HG03139 (cell line): ENCODE measurements around the gene MMP13.
"Not testable (repeated sequence)": the region's sequence is repeated elsewhere in the genome, so short reads cannot be mapped to it uniquely, and the experiment has no call there.

Experiments
- ATAC-seq: cut with Tn5 transposase; IDR thresholded peaks from one replicate; pipeline ENCODE4 v1.9.1; 2021; ENCODE audit not compliant: unreplicated experiment

MMP13 gene

DNA sequence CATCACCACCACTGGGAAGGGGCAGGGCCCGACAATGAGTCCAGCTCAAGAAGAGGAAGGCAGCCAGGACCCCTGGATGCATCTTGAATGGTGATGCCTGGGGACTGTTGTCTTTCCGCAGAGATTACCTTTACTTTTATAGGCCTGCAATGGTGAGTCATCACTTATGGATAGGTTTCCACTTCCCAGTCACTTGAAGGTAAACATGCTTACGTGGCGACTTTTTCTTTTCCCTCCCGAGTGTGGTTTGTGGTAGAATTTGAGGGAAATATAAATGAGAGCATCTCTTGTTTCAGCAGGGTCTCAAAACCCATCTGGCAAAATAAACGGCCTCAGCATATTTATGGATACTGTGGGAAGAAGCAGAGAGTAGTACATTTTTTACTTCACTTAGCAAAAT is at the start of gene MMP13:
MMP13 (minus strand) TSS at position 109 of the 400 bp plus-strand sequence; CDS start at position 82, 27 bp downstream.
- no peak for ATAC-seq

- not testable (repeated sequence) for ATAC-seq
Measured at GRCh38 chr11:103004234-103004633, 48.7 kb upstream of the MMP13 start.

DNA sequence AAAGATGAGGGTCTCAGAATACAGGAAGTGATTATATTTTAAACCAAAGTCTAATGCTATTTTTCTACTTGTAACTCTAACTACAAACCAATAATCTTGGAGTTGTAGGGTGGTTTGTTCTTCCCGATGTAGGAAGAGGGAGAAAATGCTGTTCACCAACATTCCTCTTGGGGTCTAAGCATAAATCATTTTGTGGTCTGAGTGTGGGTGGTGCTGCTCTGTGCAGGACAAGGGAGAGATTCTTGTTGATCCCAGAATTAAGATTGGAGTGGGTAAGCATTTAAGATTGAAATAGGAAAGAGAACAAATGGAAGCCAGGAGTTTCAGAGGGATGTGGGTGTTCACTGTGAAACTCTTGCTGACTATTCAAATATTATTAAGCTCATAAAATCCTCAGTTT is 38.6 kb upstream of the MMP13 start:
- no peak for ATAC-seq

DNA sequence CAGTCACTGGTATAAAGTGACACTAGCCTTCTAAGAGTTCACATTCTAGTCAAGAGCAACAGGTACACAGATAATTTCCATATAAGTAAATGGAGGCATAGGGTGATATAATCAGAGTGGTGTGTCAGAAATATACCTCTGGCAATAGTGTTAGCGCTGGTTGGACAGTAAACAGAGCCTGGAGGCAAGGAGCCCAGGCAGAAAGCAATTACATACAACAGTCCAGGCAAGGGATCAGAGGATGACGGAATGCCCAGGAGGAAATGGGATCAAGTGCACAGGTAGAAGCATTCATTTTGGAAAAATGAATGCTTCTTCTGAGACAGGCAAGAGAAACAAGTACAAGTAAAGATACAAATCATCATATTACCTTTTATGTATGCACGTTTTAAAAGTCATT is 36.2 kb upstream of the MMP13 start:
- no peak for ATAC-seq

DNA sequence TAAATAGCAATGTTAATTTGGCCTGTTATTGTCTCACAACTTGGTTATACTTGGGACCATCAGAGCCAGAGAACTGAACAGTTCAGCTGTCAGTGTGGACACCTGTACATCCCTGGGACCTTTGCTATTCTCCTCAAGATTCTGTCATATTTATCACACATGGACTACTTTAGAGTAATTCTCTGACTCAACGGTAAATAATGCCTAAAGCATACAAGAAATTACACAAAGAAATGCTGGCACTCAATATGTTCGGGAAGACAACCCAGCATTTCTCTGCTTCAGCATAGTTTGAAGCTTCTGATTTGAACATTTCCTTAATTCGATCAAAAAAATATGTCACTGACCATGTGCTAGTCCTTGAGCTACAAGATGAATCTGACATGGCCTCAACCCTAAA is 34.6 kb upstream of the MMP13 start:
- no peak for ATAC-seq

DNA sequence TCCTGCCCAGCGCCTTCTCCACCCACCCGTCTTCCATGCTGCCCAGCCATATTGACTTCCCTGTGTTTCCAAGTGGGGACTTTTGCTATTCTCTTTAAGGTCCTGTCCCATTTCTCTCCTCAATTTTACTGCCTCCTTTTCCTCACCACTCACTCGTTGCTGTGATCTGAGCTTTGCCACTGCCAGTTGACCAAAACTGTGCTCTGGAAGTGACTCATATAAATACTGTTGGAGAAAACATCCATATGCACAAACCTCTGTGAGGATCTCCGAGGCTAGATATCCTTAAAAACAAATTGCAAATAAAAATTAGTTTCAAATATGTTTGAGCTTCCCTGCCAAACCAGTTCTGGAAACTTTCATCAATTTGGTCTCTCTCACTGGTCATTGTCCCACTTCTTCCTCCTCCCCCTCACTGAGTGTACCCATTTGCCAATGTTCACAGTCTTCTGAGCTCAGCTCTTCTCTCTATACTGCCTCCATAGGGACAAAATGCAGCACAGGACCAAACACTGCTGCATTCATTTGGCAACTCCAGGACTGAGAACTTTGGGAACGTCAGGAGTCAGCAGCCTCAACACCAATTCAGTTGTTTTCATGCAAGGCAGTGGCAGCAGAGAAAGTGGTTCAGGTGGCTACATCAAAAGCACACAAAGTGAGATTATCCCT is 34.0 kb upstream of the MMP13 start:
- no peak for ATAC-seq

DNA sequence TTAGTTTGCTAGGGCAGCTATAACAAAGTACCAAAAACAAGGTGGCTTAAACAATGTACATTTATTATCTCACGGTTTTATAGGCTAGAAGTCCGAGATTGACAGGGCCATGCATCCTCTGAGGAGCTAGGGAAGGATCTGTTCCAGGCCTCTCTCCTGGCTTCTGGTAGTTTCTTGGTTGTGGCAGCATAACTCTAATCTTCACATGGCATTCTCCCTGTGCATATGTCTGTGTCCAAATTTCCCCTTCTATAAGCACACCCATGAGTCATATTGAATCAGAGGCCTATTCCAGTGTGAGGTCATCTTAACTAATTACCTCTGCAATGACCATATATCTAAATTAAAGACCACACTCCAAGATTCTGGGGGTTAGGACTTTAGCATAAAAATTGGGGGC is 31.3 kb upstream of the MMP13 start:
- no peak for ATAC-seq

GRCh38 chr11:102985850-102986249 is 30.3 kb upstream of the MMP13 start:
- ATAC-seq, result no peak

DNA sequence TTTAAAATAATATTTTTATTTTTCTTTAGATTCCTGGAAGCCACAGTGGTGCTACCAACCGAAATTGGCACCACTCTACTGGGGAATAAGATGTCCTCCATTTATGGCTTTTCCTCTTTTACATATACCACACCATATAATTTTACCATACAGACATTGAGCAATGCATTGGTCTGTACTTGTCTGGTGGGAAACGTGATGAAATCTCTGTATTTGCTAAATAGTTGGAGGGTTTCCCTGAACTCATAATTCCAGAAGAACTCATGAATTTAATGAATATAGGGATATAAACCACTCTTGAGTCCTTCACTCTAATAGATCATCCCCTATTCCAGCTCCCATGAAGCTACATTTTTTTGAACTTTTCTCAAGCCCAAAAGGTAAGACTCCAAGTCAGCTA is 28.0 kb upstream of the MMP13 start:
- ATAC-seq, result no peak

DNA sequence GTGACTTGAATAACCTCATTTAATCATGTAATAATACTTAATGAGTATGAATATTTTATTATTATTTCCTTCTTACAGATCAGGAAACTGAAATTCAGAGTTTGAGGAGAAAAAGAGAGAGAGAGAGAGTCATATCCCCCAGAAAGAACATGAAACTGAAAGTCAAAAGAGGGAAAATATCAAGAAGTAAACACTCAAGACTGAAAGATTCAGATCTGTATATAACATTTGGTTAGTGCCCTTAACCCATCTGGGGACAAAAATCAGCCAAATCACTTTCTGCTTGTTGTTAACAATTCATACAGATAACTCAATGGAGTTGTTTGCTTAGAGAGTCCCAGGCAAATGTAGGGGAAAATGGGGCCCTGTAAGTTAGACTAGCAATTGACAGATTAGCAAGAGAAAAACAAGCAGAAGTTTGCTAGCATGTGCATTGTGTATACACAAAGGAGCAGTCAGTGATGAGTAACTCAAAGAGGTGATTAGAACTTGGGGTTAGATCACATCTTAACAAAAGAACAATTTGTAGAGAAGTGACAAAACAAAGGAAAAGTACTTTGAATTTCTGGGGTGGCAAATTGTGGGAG is 25.9 kb upstream of the MMP13 start:
- peak; percentile 53 for ATAC-seq

- no peak for ATAC-seq
Measured at GRCh38 chr11:102974552-102975280, 19.2 kb upstream of the MMP13 start.

DNA sequence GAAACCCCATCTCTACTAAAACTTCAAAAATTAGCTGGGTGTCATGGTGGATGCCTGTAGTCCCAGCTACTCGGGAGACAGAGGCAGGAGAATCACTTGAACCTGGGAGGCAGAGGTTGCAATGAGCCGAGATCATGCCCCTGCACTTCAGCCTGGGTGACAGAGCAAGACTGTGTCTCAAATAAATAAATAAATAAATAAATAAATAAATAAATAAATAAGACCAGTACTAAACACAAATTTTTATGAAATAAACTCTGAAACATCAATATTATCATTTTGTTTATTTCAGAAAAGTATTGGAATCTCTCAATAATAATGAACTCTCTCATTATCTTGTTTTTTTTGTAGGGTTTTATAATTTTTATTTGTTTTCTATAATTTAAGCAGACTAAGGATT is 18.2 kb upstream of the MMP13 start:
- not testable (repeated sequence) for ATAC-seq

GRCh38 chr11:102972853-102973252 is 17.3 kb upstream of the MMP13 start:
- no peak for ATAC-seq

DNA sequence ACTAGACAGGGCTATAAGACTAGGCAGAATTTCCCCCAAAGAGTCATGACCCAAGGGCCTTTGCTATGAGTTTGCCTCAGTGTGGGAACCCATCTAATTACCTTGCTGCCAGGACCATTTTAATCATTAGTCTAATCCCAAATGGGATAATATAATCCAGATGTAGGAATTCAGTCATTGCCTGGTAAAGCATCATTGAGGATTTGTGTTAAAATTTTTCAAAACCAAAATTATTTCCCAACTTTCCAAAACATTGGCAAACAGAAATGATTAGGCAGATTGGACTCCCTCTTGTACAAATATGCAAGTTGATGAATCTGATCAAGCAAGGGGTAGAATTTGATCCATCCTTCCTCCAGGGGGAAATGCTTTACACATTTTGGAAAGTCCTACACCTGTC is 16.2 kb upstream of the MMP13 start:
- ATAC-seq, result no peak

GRCh38 chr11:102967497-102967896 is 12.0 kb upstream of the MMP13 start:
- no peak for ATAC-seq

DNA sequence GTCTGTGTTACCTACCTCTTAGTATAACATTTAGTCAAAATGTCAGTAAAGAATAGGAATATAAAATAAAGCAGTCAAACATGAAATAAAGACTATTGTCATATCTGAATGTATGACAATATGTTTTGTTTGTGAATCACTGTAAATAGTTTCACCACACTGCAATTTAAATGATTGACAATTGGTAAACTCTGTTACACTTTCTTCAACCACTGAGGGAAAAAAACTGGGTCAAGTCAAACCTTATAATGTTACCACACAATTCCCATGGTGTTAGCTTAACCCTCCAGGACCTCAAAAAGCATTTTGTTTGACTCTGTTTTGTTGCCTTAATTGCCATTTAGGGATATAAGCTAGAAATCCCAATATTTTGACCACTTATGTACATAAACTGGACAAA is 10.5 kb upstream of the MMP13 start:
- no peak for ATAC-seq

- ATAC-seq, result no peak
Measured at GRCh38 chr11:102964867-102965266, 9.3 kb upstream of the MMP13 start.

DNA sequence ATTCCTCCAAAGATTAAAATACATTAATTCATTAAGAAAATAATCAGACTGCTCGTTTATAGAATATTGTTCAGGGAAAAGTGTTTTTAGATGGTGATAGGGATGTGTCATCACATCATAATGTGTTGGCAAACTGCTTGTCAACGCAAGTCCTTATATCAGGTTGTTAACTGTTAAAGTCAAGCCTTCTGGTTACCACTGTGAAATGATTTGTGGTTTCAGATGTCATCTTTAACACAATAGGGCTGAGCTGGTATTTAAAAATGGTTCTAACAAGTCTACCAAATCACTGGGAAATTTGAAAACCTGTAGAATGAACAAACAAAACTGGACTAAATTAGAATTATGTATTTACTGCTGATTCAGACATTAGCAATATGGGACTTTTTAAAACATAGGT is 2.4 kb upstream of the MMP13 start:
- ATAC-seq, result no peak

GRCh38 chr11:102950622-102951081 is 4.9 kb downstream of the MMP13 start:
- ATAC-seq, result no peak

DNA sequence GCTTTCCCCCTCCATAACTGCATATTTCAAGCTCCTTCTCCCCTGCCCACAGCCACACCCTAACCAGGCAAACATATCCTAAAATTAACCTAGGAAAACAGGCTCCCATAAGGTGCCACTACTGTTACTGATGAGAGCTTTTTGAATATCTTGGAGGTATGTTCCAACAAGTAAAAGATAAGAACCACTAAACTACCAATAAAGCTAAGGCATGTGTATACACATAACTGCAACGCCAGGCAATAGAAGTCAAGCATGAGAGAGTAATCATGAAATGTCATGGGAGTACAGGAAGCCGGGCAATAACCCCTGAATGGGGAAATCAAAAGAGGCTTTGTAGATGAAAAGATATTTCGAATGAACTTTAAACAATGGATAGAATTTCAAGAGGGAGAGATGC is 9.3 kb downstream of the MMP13 start:
- ATAC-seq, result no peak

DNA sequence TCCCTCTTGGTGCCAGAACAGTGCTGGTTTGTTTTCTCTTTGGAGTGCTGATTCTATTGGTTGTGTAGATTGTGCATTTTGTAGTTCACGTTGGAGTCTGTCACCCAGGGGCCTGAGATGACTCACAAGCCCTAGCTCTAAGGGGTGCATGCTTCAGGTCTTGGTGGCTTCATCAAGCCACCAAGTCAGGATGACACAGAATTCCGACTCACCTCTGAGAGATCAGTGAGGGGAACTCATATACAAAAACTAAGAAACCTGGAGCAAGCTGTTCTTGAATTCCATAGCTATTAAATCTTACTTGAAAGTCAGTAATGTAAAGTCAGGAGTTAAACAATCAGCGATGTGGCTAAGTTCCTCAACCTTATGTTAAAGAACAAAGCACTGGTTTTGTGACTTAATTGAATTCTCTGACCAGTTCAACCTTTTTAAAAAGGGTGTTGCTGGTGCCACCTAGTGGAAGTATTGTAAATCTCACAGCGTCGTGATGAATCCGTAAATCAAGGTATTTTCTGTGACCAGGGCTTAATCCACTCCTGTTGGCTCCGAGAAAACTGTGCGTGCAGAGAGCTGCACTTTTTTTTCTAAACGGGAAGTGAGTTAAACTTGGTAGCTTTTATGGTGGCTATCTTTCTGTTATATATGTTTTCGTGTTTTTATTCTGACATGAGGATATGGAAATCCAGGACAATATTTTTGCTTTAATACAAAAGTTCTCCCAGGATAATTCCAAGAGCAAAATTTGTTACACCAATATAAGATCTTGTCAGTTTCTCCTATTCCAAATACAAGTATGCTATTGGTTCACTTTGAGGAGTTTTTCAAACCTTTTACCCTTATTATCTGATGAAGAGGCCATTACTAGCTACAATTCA is 14.6 kb downstream of the MMP13 start:
- peak; percentile 76 for ATAC-seq
